Measurements from ENCODE around the gene PEMT.

The PEMT gene

GRCh38 chr17:17525311-17525710, 66.2 kb downstream of the PEMT start:
- TF ChIP-seq CTCF (IDR thresholded peaks at IDR 0.05; ENCODE audit: extremely low read depth, insufficient read depth, missing control alignments): no peak
- in situ Hi-C loops (cut with MboI; ENCODE audit: low pct_unique_long_range_greater_than_20kb, low sequenced_read_pairs, unreplicated experiment): no loop called here
- no peak for DNase-seq (ENCODE audit: low spot score)

- no peak for DNase-seq (ENCODE audit: low spot score)
- in situ Hi-C loops (cut with MboI; ENCODE audit: low pct_unique_long_range_greater_than_20kb, low sequenced_read_pairs, unreplicated experiment): no loop called here
- TF ChIP-seq CTCF (IDR thresholded peaks at IDR 0.05; ENCODE audit: extremely low read depth, insufficient read depth, missing control alignments): no peak
Observed at GRCh38 chr17:17523731-17524490, 67.6 kb downstream of the PEMT start.

- TF ChIP-seq CTCF (IDR thresholded peaks at IDR 0.05; ENCODE audit: extremely low read depth, insufficient read depth, missing control alignments): no peak
- in situ Hi-C loops (cut with MboI; ENCODE audit: low pct_unique_long_range_greater_than_20kb, low sequenced_read_pairs, unreplicated experiment): no loop called here
Observed at GRCh38 chr17:17523001-17523730, 68.3 kb downstream of the PEMT start.

GRCh38 chr17:17520599-17521232, 70.8 kb downstream of the PEMT start:
- in situ Hi-C loops (cut with MboI; ENCODE audit: low pct_unique_long_range_greater_than_20kb, low sequenced_read_pairs, unreplicated experiment): no loop called here
- DNase-seq (ENCODE audit: low spot score): no peak
- no peak for TF ChIP-seq CTCF (IDR thresholded peaks at IDR 0.05; ENCODE audit: extremely low read depth, insufficient read depth, missing control alignments)

More at GRCh38 chr17:17523001-17523730, 68.3 kb downstream of the PEMT start:
- no peak for DNase-seq (ENCODE audit: low spot score)

- TF ChIP-seq CTCF (IDR thresholded peaks at IDR 0.05; ENCODE audit: extremely low read depth, insufficient read depth, missing control alignments): no peak
- no peak for DNase-seq (ENCODE audit: low spot score)
- in situ Hi-C loops (cut with MboI; ENCODE audit: low pct_unique_long_range_greater_than_20kb, low sequenced_read_pairs, unreplicated experiment): no loop called here
Observed at GRCh38 chr17:17519886-17520285, 71.6 kb downstream of the PEMT start.

- in situ Hi-C loops (cut with MboI; ENCODE audit: low pct_unique_long_range_greater_than_20kb, low sequenced_read_pairs, unreplicated experiment): no loop called here
- DNase-seq (ENCODE audit: low spot score): no peak
- no peak for TF ChIP-seq CTCF (IDR thresholded peaks at IDR 0.05; ENCODE audit: extremely low read depth, insufficient read depth, missing control alignments)
Observed at GRCh38 chr17:17518951-17519350, 72.6 kb downstream of the PEMT start.
